DOHH2 (cell line): Measurements from ENCODE around the gene TRIM38.

Experiments used
- H3F3A ChIP-seq: fragments of 200-600 bp; sonication (generic), shearing (Covaris generic); 2 replicates; pipeline ENCODE4 v1.6.0; 2016; ENCODE audit warnings: antibody characterized with exemption, mild to moderate bottlenecking; ENCODE audit not compliant: control insufficient read depth, insufficient read depth
- H3K27ac ChIP-seq: fragments of 200-600 bp; sonication (generic); 2 replicates; pipeline ENCODE4 v1.5.1; 2014; ENCODE audit warnings: low read depth, mild to moderate bottlenecking, low read length, moderate library complexity
- H3K27me3 ChIP-seq: fragments of 200-600 bp; sonication (generic); 2 replicates; pipeline ENCODE4 v1.6.1; 2014; ENCODE audit warnings: mild to moderate bottlenecking, low read length, mixed read lengths; ENCODE audit not compliant: control insufficient read depth
- H3K36me3 ChIP-seq: fragments of 200-600 bp; sonication (generic); 2 replicates; pipeline ENCODE4 v1.6.1; 2014; ENCODE audit warnings: mild to moderate bottlenecking, low read length, moderate library complexity, mixed read lengths; ENCODE audit not compliant: control insufficient read depth
- H3K4me1 ChIP-seq: fragments of 200-600 bp; sonication (generic); 2 replicates; pipeline ENCODE4 v1.6.1; 2014; ENCODE audit warnings: mild to moderate bottlenecking, low read length, mixed read lengths; ENCODE audit not compliant: control insufficient read depth
- H3K4me2 ChIP-seq: fragments of 200-600 bp; sonication (generic); 2 replicates; pipeline ENCODE4 v1.6.0; 2014; ENCODE audit warnings: mild to moderate bottlenecking, low read length, moderate library complexity
- H3K4me3 ChIP-seq: fragments of 200-600 bp; sonication (generic); 2 replicates; pipeline ENCODE4 v1.5.1; 2014; ENCODE audit warnings: mild to moderate bottlenecking, low read length, mixed read lengths
- H3K79me2 ChIP-seq: fragments of 200-600 bp; sonication (generic); 2 replicates; pipeline ENCODE4 v1.6.1; 2014; ENCODE audit warnings: mild to moderate bottlenecking, low read length, mixed read lengths; ENCODE audit not compliant: control insufficient read depth
- H3K9me2 ChIP-seq: fragments of 200-600 bp; sonication (generic); replicated peaks from 2 replicates; pipeline ENCODE4 v1.6.1; 2014; ENCODE audit warnings: mild to moderate bottlenecking, low read length, mixed read lengths; ENCODE audit not compliant: control insufficient read depth
- H3K9me3 ChIP-seq: fragments of 200-600 bp; sonication (generic); 2 replicates; pipeline ENCODE4 v1.6.1; 2014; ENCODE audit warnings: antibody characterized with exemption, low read length, mixed read lengths; ENCODE audit not compliant: control insufficient read depth, insufficient read depth
- H4K20me1 ChIP-seq: fragments of 200-600 bp; sonication (generic); 2 replicates; pipeline ENCODE4 v1.6.0; 2014; ENCODE audit warnings: low read depth, mild to moderate bottlenecking, antibody characterized with exemption, low read length, moderate library complexity; ENCODE audit not compliant: control insufficient read depth, insufficient read depth
- CTCF ChIP-seq: fragments of 200-600 bp; sonication (generic); IDR thresholded peaks from one replicate; pipeline ENCODE4 v1.5.1; 2014; ENCODE audit warnings: antibody characterized with exemption, mild to moderate bottlenecking, low read depth, low read length; ENCODE audit not compliant: poor library complexity, severe bottlenecking
- EZH2phosphoT487 ChIP-seq: fragments of 200-600 bp; sonication (generic); IDR thresholded peaks from 2 replicates; pipeline ENCODE4 v1.6.1; 2017; ENCODE audit warnings: borderline replicate concordance, mild to moderate bottlenecking, antibody characterized with exemption, low read length, moderate library complexity, mixed read lengths

Gene TRIM38

GRCh38 chr6:25951296-25952032 lies 11.1 kb upstream of the TRIM38 start:
- H3K79me2 ChIP-seq, result no peaks in the 10 kb centered on the region
- no peaks in the 10 kb centered on the region for H4K20me1 ChIP-seq
- H3K4me1 ChIP-seq, result peaks cover 6% of the 10 kb centered on the region
- H3K4me2 ChIP-seq, result no peak overlapping the region
- H3K4me3 ChIP-seq, result no peak overlapping the region
- no peak overlapping the region for H3K27ac ChIP-seq
- H3K9me2 ChIP-seq, result no peaks in the 10 kb centered on the region
- no peaks in the 10 kb centered on the region for H3K36me3 ChIP-seq
- TF ChIP-seq EZH2phosphoT487, result no peak
- no peak for TF ChIP-seq CTCF
- no peaks in the 10 kb centered on the region for H3K9me3 ChIP-seq
- no peaks in the 10 kb centered on the region for H3K27me3 ChIP-seq
- H3F3A ChIP-seq, result no peaks in the 10 kb centered on the region

- no peak overlapping the region for H3K27ac ChIP-seq
- H3K27me3 ChIP-seq, result no peaks in the 10 kb centered on the region
- H3K4me1 ChIP-seq, result no peaks in the 10 kb centered on the region
- H3F3A ChIP-seq, result no peaks in the 10 kb centered on the region
- H3K4me3 ChIP-seq, result no peak overlapping the region
- H4K20me1 ChIP-seq, result no peaks in the 10 kb centered on the region
- no peak overlapping the region for H3K4me2 ChIP-seq
- H3K9me2 ChIP-seq, result no peaks in the 10 kb centered on the region
- H3K36me3 ChIP-seq, result no peaks in the 10 kb centered on the region
- H3K9me3 ChIP-seq, result no peaks in the 10 kb centered on the region
- H3K79me2 ChIP-seq, result no peaks in the 10 kb centered on the region
- TF ChIP-seq EZH2phosphoT487 (no peak), CTCF (no peak)
Measured at GRCh38 chr6:25952535-25952934, 10.1 kb upstream of the TRIM38 start.

- Histone ChIP-seq H3K4me2 (no peak overlapping the region), H4K20me1 (no peaks in the 10 kb centered on the region), H3K4me1 (no peaks in the 10 kb centered on the region), H3F3A (no peaks in the 10 kb centered on the region), H3K79me2 (no peaks in the 10 kb centered on the region), H3K27ac (no peak overlapping the region), H3K36me3 (no peaks in the 10 kb centered on the region), H3K4me3 (no peak overlapping the region), H3K9me3 (peaks cover 5% of the 10 kb centered on the region; the same call in 1 of the 2 replicates), H3K27me3 (no peaks in the 10 kb centered on the region), H3K9me2 (no peaks in the 10 kb centered on the region)
- TF ChIP-seq CTCF (no peak), EZH2phosphoT487 (no peak)
Measured at GRCh38 chr6:25953733-25954132, 8.9 kb upstream of the TRIM38 start.
